Thyroid gland (tissue), 4 donors: ENCODE data around the gene CCDC81.

ENCODE experiments used
- CTCF ChIP-seq, 6 experiments: fragments of 200-600 bp in 3 of 6; fragments of 450-650 bp in 3 of 6; sonication (generic) in 3 of 6; IDR thresholded peaks; one replicate each; pipeline ENCODE4 v1.5.1; 2016 to 2019; ENCODE audit warnings: antibody characterized with exemption in 6 of 6, mild to moderate bottlenecking in 2 of 6, inconsistent platforms in 1 of 6, moderate library complexity in 1 of 6
- POLR2A ChIP-seq, 2 donors: fragments of 450-650 bp; IDR thresholded peaks; one replicate each; pipeline ENCODE4 v1.6.1; 2017; ENCODE audit warnings: antibody characterized with exemption in 2 of 2, mild to moderate bottlenecking in 2 of 2, moderate library complexity in 1 of 2

GRCh38 chr11:86438685-86439084 is 64.0 kb downstream of the CCDC81 start:
- TF ChIP-seq CTCF (IDR thresholded peaks at IDR 0.05) (no peak), POLR2A (IDR thresholded peaks at IDR 0.05) (no peak)
